GM18498 (cell line): ENCODE data around the gene RABEP1.

Experiments
- ATAC-seq: cut with Tn5 transposase; IDR thresholded peaks from one replicate; pipeline ENCODE4 v1.9.1; 2021; ENCODE audit warnings: mild to moderate bottlenecking, moderate library complexity; ENCODE audit not compliant: unreplicated experiment

Gene RABEP1

GRCh38 chr17:5269241-5269960 lies 12.7 kb upstream of the RABEP1 start:
- no peak for ATAC-seq

DNA sequence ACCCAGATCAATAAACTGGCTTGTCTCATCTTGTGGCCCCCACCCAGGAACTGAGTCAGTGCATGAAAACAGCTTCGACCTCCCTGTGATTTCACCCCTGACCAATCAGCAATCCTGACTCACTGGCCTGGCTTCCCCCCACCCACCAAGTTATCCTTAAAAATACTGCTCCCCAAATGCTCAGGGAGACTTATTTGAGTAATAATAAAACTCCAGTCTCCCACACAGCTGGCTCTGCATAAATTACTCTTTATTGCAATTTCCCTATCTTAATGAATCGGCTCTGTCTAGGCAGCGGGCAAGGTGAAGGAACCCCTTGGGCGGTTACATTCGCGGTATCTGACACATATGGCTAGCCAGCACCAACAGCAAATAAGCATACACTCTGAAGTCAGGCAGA lies 9.8 kb upstream of the RABEP1 start:
- no peak for ATAC-seq

DNA sequence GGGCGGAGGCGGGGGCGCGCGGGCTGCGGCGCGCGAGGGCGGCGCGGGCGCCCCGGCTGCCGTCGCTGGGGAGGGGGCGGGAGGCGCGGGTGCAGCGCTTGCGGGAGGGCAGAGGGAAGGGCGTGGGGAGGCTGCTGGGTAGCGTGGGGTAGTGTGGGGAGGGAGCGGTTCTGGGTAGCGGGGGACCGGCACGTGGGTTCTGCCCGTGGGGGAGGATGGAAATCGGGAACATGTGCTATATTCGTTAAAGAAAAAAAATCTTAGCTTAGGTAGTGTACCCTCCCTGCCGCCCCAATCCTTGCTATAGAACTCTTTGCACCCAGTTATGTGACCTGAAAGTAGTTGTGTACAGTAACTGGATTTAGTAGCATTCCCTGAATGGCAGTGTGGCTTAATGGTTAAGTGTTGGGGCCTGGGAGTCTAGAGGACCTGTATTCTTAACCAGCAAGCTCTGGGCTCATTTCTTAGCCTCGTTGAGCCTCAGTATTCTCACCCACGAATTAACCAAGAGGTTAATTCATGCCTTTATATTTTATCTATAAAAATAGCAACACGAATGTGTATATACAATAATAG lies 646 bp downstream of the RABEP1 start:
- ATAC-seq: peak; percentile 36

DNA sequence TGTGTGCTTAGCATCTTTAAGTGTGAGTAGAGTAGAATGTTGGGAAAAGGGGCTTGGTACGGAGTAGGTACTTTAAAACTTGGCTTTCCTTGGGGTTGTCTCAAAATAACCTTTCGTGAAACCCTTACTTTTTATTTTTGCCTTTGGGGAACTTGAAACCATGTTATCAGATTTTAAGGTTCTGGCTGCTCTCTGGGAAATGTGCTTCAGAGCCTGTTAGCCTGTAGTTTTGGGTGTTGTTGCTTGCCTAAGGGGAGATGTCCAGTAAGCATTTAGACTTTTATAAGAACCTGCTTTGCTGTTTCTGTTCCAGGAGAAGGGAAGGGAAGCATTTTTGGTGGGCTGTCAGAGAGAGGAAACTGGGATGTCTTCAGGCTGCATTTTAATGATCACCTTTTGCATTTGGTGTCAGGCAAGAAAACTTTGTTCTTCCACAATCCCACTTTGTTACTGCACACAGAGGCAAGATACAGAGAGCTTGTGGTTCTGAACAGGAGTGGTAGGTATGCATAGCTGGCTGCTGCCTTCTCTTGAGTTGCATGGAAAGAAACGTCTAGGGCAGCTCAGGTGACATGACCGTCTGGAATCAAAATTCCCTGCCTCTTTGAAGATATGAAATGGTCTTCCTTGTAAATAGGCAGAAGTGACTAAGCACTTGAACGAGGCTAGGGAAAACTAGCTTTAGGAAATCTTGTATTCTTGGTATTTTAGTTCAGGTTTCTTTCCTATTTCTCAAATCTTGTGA lies 1.7 kb downstream of the RABEP1 start:
- no peak for ATAC-seq

GRCh38 chr17:5284681-5285080 lies 2.6 kb downstream of the RABEP1 start:
- ATAC-seq: no peak

- no peak for ATAC-seq
Observed at GRCh38 chr17:5286846-5287245, 4.8 kb downstream of the RABEP1 start.

DNA sequence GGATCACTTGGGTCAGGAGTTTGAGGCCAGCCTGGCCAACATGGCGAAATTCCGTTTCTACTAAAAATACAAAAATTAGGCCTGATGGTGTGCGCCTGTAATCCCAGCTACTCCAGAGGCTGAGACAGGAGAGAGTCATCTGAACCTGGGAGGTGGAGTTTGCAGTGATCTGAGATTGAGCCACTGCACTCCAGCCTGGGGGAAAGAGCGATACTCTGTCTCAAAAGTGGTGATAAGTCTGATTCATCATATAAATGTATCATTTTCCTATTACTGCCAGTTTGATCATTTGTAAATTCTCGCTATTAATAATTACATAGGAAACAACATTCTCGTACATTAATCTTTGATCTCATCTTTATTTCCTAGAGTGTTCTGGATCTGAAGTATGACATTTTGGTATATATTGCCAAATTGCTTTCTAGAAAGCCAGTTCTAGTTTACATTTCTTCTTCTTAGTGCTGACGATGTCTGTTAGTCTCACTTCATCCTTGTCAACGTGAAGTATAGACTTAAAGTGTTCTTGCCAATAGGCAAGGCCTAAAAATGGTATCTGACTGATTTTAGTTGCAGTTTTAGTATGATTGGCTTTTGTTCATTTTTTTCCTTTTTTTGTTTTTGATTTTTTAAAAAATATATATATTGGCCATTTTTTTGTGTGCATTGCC lies 9.7 kb downstream of the RABEP1 start:
- no peak for ATAC-seq

DNA sequence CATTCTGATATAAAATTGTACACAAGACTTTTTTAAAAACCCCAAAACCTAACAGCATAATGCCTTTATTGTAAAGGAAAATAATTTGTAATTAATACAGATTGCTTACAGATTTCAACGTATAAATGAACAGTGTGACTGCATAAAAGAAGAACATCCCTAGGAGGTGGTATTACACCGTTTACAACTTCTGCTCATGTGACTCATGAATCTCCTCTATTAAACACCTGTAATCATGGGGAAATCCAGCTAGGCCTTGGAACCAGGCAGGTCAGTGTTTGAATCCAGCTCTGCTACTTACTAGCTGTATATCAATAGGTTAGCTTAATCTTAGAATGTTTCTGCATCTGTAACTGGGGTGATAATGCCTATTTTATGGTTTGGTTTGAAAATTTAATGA lies 15.2 kb downstream of the RABEP1 start:
- no peak for ATAC-seq

- no peak for ATAC-seq
Observed at GRCh38 chr17:5299383-5299782, 17.3 kb downstream of the RABEP1 start.

DNA sequence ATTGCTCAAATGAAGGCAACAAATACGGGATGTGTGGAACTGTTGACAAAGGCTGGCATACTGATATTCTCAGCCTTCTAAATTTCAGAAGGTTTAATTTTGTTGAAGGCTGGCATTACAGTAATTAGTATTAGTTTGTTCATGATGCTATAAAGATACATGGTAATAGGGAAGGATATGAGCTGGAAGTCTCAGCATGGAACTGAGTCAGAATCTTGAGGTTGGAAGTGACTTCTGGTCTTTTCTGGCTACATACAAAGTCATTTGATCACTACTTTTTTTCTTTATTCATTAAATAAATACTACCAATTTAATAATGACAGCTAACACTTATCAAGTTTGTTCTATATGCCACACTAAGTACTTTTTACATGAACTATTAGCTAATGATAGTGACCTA lies 22.6 kb downstream of the RABEP1 start:
- ATAC-seq: no peak

- ATAC-seq: no peak
Observed at GRCh38 chr17:5309851-5310250, 27.8 kb downstream of the RABEP1 start.

- ATAC-seq: no peak
Observed at GRCh38 chr17:5325851-5326250, 43.8 kb downstream of the RABEP1 start.

- ATAC-seq: no peak
Observed at GRCh38 chr17:5329784-5330557, 47.9 kb downstream of the RABEP1 start.

GRCh38 chr17:5330981-5331380 lies 48.9 kb downstream of the RABEP1 start:
- ATAC-seq: no peak

DNA sequence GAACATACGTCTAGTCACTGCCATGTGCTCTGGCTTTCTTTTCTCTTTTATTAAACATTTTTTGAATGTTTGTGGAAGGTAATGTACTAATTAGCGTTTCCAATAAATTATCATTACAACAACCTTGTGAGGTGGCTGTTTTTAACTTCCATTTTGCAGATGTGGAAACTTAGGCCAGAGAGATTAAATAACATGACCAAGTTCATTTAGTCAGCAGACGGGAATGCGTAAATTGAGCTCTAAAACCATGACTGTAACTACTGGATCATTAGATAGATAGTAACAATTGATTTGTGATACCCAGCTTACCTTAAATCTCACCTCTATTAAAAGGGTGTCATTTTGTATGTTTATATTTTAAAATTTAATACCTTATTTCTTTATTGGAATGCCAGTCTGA lies 49.4 kb downstream of the RABEP1 start:
- ATAC-seq: no peak

GRCh38 chr17:5344914-5345313 lies 62.8 kb downstream of the RABEP1 start:
- no peak for ATAC-seq

GRCh38 chr17:5352681-5353289 lies 70.7 kb downstream of the RABEP1 start:
- no peak for ATAC-seq

DNA sequence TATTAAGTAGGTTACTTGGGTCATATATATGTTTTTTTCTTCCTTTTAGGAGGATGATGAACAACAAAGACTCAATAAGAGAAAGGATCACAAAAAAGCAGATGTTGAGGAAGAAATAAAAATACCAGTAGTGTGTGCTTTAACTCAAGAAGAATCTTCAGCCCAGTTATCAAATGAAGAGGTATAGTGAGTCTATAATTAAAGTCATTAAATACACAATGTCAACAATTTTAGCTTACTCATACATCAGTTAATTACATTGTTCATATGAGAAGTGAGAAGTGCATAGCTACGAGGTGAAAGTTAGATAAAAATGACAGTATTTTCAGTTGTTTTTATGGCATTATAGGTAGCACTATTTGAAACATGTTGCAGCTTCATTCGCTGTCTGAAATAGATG lies 72.2 kb downstream of the RABEP1 start:
- no peak for ATAC-seq

DNA sequence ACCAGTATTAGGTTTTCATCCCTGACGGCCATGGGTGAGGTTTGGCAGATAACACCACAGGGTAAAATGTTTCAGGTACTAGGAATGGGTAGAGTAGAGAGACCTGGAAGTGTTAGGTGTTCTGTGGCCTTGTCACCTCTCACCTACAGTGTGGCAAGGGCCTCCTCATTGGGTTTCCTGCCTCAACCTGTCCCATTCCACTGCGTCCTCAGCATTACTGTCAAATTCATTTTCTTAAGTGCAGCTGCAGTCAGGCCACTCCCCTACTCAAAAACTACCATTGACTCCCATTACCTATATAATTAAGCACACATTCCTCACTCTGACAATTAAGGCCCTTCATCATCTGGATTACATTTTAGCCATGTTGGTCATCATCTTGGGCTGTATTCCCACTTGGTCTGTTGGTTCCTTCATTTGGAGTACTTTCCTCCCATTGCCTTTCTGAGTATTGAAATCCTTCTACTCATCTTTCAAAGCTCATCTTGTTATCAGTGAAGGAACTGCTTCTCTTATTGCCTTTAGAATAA lies 72.9 kb downstream of the RABEP1 start:
- no peak for ATAC-seq

DNA sequence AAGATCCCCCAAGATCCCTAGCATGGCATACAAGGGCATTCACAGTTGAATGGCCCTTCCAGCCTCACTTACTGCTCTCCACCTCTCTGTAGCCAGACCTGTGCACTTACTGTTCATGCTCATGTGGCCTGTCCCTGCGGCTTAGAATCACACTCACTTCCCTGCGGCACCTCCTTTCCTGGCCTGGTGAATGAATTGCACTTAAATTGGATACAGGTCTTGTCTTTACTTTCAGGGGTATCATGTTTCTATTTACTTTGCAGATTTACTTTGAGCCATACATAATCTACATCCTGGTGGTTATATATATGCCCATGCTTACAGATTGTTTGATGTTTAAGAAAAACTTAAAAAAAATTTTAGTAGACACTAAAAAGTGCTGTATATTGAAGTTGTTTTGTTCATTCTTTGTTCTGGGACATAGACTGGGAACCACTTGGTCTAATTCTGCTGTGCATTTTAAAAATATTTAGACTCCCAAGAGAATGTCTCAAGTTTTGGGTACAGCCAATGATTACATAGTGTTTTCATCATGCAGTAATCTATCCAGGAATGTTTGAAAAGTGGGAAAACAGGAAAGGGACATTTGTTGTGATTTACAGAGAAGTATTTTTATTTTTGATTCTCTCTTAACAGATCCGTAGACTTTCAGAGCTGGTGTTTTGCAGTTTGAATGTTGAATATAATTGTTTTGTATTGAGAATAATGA lies 73.5 kb downstream of the RABEP1 start:
- ATAC-seq: no peak
